SK-N-SH (cell line): Measurements from ENCODE around the gene CBX6. TPM values are rescaled to one million over a fixed set of nuclear protein-coding genes. Genes with fewer than 3 reads are reported as not detected.

ENCODE experiments used
- CTCF ChIA-PET: fragments of 300-600, 350-600 bp; formaldehyde crosslinking; extraction: SDS; loops from one replicate; lab custom pipeline; 2021; lab: Yijun Ruan, JAX
- POLR2A ChIA-PET: fragments of 350-600 bp; sonication (Branson Sonifier 250); formaldehyde crosslinking; extraction: SDS; loops from one replicate; lab custom pipeline; 2020; ENCODE audit warnings: antibody characterized with exemption, inconsistent platforms; lab: Yijun Ruan, JAX
- DNase-seq: peaks from one replicate; pipeline ENCODE4 v3.0.0; 2012
- H2AFZ ChIP-seq: fragments of 200-600 bp; sonication (generic); 2 replicates; pipeline ENCODE4 v1.8.1; 2016; ENCODE audit warnings: antibody characterized with exemption, mild to moderate bottlenecking, low read depth
- H3F3A ChIP-seq: fragments of 200-600 bp; sonication (generic); replicated peaks from 2 replicates; pipeline ENCODE3; 2016; ENCODE audit warnings: antibody characterized with exemption, mild to moderate bottlenecking; ENCODE audit not compliant: insufficient read depth
- H3K27ac ChIP-seq, 2 experiments: fragments of 200-500 bp in 1 of 2; fragments of 200-600 bp in 1 of 2; sonication (Bioruptor generic) in 1 of 2; sonication (generic), shearing (Covaris generic) in 1 of 2; 2 replicates each; pipeline versions ENCODE4 v1.5.1 to v1.6.1; 2014 to 2016; ENCODE audit warnings: low read depth in 2 of 2, inconsistent platforms in 1 of 2, low read length in 1 of 2, mild to moderate bottlenecking in 1 of 2, mixed read lengths in 1 of 2
- H3K27me3 ChIP-seq: fragments of 200-600 bp; sonication (generic), shearing (Covaris generic); 2 replicates; pipeline ENCODE4 v1.6.1; 2016; ENCODE audit warnings: mixed run types; ENCODE audit not compliant: insufficient read depth
- H3K36me3 ChIP-seq, 2 experiments: fragments of 200-500 bp in 1 of 2; fragments of 200-600 bp in 1 of 2; sonication (Bioruptor generic) in 1 of 2; sonication (generic) in 1 of 2; replicated peaks in 1 of 2; 2 replicates each; pipeline versions ENCODE3 to v1.5.1; 2014 to 2016; ENCODE audit warnings: low read length in 1 of 2, mild to moderate bottlenecking in 1 of 2; ENCODE audit not compliant: insufficient read depth in 2 of 2, control insufficient read depth in 1 of 2
- H3K4me1 ChIP-seq, 2 experiments: fragments of 200-500 bp in 1 of 2; fragments of 200-600 bp in 1 of 2; sonication (Bioruptor generic) in 1 of 2; sonication (generic), shearing (Covaris generic) in 1 of 2; 2 replicates each; pipeline versions ENCODE4 v1.5.1 to v1.6.1; 2014 to 2016; ENCODE audit warnings: low read depth in 1 of 2, low read length in 1 of 2, mixed run types in 1 of 2; ENCODE audit not compliant: insufficient read depth in 2 of 2, control insufficient read depth in 1 of 2
- H3K4me2 ChIP-seq: fragments of 200-600 bp; sonication (generic), shearing (Covaris generic); 2 replicates; pipeline ENCODE4 v1.6.1; 2017; ENCODE audit warnings: mixed run types
- H3K4me3 ChIP-seq, 2 experiments: fragments of 200-500 bp in 1 of 2; fragments of 200-600 bp in 1 of 2; sonication (Bioruptor generic) in 1 of 2; sonication (generic), shearing (Covaris generic) in 1 of 2; 2 replicates each; pipeline versions ENCODE4 v1.5.1 to v1.8.1; 2014 to 2016; ENCODE audit warnings: low read depth in 2 of 2, inconsistent platforms in 1 of 2, low read length in 1 of 2, mild to moderate bottlenecking in 1 of 2, mixed read lengths in 1 of 2, moderate library complexity in 1 of 2
- H3K79me2 ChIP-seq: fragments of 200-600 bp; sonication (generic); 2 replicates; pipeline ENCODE4 v1.8.1; 2017; ENCODE audit warnings: mild to moderate bottlenecking; ENCODE audit not compliant: insufficient read depth
- H3K9ac ChIP-seq: fragments of 200-600 bp; sonication (generic); 2 replicates; pipeline ENCODE4 v1.6.1; 2017; ENCODE audit warnings: mixed run types
- H3K9me2 ChIP-seq: fragments of 200-600 bp; sonication (generic); 2 replicates; pipeline ENCODE4 v1.6.1; 2017; ENCODE audit warnings: mixed run types
- H3K9me3 ChIP-seq: fragments of 200-600 bp; sonication (generic); 2 replicates; pipeline ENCODE4 v1.6.1; 2017; ENCODE audit warnings: mixed run types, mild to moderate bottlenecking, moderate library complexity
- H4K20me1 ChIP-seq: fragments of 200-600 bp; sonication (generic); 2 replicates; pipeline ENCODE4 v1.6.1; 2017; ENCODE audit warnings: mild to moderate bottlenecking, mixed run types; ENCODE audit not compliant: insufficient read depth
- CHD2 ChIP-seq: fragments of 150-350 bp; IDR thresholded peaks from 2 replicates; pipeline ENCODE4 v1.6.1; 2018; ENCODE audit warnings: low read length; ENCODE audit not compliant: partially characterized antibody
- EZH2phosphoT487 ChIP-seq: fragments of 200-600 bp; sonication (generic); IDR thresholded peaks from 2 replicates; pipeline ENCODE4 v1.6.1; 2017; ENCODE audit warnings: low read depth, mixed run types, mild to moderate bottlenecking, antibody characterized with exemption, moderate library complexity, borderline replicate concordance
- NFIC ChIP-seq: IDR thresholded peaks from 2 replicates; pipeline ENCODE4 v1.4.0; 2012; ENCODE audit warnings: borderline replicate concordance
- RAD21 ChIP-seq: IDR thresholded peaks from 2 replicates; pipeline ENCODE4 v1.6.1; 2012; ENCODE audit warnings: mild to moderate bottlenecking, low read length
- SMC3 ChIP-seq: IDR thresholded peaks from 2 replicates; pipeline ENCODE4 v1.6.1; 2012; ENCODE audit warnings: low read depth, low read length, improper control_type of control experiment
- WGBS: methylation state at CpG from one replicate; pipeline ENCODE4 v1.1.6; 2017; ENCODE audit warnings: low lambda C conversion rate; 5-methylcytosine and 5-hydroxymethylcytosine counted together
- polyA plus RNA-seq, 3 experiments: library from polyadenylated mRNA; depleted of rRNA; stranded (reverse); fragments of >200 nt; gene quantifications; 2 replicates each; pipeline ENCODE4 v1.2.3, GENCODE V29; 2012
- TF ChIP-seq, protein P1 (sequence below): IDR thresholded peaks from 2 replicates; pipeline ENCODE4 v1.4.0; 2012; ENCODE audit warnings: low read depth, borderline replicate concordance
- TF ChIP-seq, protein P2 (sequence below): IDR thresholded peaks from 2 replicates; pipeline ENCODE4 v1.6.1; 2012; ENCODE audit warnings: mild to moderate bottlenecking, low read depth, low read length, moderate library complexity
- TF ChIP-seq, protein P3 (sequence below): IDR thresholded peaks from 2 replicates; pipeline ENCODE4 v1.4.0; 2012; ENCODE audit warnings: low read depth, borderline replicate concordance

The CBX6 gene
- polyA plus RNA-seq, 1 of the 3 experiments (the other 2 are of a cell fraction), result 5.4 TPM

DNA sequence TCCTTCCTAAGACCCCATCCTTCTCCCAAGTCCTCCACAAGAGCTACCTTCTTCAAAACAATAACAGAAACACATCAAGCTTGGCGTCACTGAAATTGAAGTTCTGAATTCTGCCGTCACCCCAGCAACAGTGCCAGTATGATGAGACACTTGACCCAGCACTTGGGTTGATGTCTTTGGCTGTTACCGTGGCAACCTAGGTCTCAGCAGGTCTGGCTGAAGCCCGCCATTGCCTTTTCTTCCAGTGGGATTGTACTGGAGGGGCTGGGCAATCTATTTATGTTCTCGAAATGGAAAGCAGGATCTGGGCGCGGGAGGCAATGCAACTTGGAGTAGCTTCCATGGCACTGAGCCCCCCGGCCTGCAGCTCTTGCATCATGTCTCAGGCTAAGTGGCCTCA is 52.0 kb downstream of the CBX6 start:
- no peak for DNase-seq
- WGBS, result 53% methylated on average over 3 of the region's 8 CpGs
- H3K9ac ChIP-seq, result no peak overlapping the region
- no peaks in the 10 kb centered on the region for H3K4me1 ChIP-seq
- H3F3A ChIP-seq, result no peaks in the 10 kb centered on the region
- no peaks in the 10 kb centered on the region for H3K9me3 ChIP-seq
- H3K4me3 ChIP-seq, result no peak overlapping the region
- POLR2A ChIA-PET, result no interaction called here
- H4K20me1 ChIP-seq, result no peaks in the 10 kb centered on the region
- H2AFZ ChIP-seq, result no peak overlapping the region
- no peak for TF ChIP-seq NFIC
- TF ChIP-seq, protein P1, sequence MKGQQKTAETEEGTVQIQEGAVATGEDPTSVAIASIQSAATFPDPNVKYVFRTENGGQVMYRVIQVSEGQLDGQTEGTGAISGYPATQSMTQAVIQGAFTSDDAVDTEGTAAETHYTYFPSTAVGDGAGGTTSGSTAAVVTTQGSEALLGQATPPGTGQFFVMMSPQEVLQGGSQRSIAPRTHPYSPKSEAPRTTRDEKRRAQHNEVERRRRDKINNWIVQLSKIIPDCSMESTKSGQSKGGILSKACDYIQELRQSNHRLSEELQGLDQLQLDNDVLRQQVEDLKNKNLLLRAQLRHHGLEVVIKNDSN, result no peak
- TF ChIP-seq, protein P2, sequence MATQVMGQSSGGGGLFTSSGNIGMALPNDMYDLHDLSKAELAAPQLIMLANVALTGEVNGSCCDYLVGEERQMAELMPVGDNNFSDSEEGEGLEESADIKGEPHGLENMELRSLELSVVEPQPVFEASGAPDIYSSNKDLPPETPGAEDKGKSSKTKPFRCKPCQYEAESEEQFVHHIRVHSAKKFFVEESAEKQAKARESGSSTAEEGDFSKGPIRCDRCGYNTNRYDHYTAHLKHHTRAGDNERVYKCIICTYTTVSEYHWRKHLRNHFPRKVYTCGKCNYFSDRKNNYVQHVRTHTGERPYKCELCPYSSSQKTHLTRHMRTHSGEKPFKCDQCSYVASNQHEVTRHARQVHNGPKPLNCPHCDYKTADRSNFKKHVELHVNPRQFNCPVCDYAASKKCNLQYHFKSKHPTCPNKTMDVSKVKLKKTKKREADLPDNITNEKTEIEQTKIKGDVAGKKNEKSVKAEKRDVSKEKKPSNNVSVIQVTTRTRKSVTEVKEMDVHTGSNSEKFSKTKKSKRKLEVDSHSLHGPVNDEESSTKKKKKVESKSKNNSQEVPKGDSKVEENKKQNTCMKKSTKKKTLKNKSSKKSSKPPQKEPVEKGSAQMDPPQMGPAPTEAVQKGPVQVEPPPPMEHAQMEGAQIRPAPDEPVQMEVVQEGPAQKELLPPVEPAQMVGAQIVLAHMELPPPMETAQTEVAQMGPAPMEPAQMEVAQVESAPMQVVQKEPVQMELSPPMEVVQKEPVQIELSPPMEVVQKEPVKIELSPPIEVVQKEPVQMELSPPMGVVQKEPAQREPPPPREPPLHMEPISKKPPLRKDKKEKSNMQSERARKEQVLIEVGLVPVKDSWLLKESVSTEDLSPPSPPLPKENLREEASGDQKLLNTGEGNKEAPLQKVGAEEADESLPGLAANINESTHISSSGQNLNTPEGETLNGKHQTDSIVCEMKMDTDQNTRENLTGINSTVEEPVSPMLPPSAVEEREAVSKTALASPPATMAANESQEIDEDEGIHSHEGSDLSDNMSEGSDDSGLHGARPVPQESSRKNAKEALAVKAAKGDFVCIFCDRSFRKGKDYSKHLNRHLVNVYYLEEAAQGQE, result no peak
- no peak for TF ChIP-seq EZH2phosphoT487
- no peak for TF ChIP-seq SMC3
- no peak for TF ChIP-seq CHD2
- TF ChIP-seq, all 33 proteins: peak for 0
- Histone ChIP-seq H3K4me2 (no peak overlapping the region), H3K27ac (no peak overlapping the region), H3K36me3 (no peaks in the 10 kb centered on the region), H3K27me3 (no peaks in the 10 kb centered on the region), H3K9me2 (no peaks in the 10 kb centered on the region), H3K79me2 (no peaks in the 10 kb centered on the region)
- CTCF ChIA-PET, result interaction anchor here (1.0 kb wide), 1 partner anchor 16 kb away, joined by 3 read pairs; no protein-coding TSS in a partner anchor

DNA sequence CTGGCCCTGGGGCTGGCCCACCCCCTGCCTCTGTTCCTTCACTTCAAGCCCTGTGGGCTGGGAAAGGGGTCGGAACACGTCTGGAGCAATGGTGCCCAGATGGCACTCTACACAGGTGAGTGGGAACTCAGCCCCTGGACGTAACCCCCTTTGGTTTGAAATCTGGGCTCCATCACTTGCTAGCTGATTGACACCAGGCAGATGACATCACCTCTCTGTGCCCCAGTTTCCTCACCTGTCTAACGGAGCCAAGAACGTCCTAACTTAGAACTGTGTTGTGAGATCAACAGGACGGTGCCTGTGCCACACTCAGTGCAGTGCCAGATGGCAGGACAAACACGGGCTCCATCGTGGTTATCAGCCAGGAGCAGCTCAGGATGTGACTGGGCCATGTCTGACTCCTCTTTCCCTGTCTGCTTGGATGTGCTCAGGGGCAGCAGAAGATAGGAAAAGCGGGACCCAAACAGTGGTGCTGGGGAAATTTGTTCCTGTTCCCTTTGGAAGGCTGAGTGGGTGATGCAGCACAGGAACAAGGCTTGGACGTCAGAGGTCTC is 52.6 kb downstream of the CBX6 start:
- Histone ChIP-seq H3F3A (no peaks in the 10 kb centered on the region), H3K36me3 (no peaks in the 10 kb centered on the region), H3K27me3 (no peaks in the 10 kb centered on the region), H3K27ac (no peak overlapping the region), H3K4me1 (no peaks in the 10 kb centered on the region), H3K9me3 (no peaks in the 10 kb centered on the region), H3K9ac (no peak overlapping the region), H3K9me2 (no peaks in the 10 kb centered on the region), H3K4me3 (no peak overlapping the region), H2AFZ (no peak overlapping the region), H4K20me1 (no peaks in the 10 kb centered on the region), H3K79me2 (no peaks in the 10 kb centered on the region), H3K4me2 (no peak overlapping the region)
- TF ChIP-seq RAD21, result no peak
- TF ChIP-seq, protein P3, sequence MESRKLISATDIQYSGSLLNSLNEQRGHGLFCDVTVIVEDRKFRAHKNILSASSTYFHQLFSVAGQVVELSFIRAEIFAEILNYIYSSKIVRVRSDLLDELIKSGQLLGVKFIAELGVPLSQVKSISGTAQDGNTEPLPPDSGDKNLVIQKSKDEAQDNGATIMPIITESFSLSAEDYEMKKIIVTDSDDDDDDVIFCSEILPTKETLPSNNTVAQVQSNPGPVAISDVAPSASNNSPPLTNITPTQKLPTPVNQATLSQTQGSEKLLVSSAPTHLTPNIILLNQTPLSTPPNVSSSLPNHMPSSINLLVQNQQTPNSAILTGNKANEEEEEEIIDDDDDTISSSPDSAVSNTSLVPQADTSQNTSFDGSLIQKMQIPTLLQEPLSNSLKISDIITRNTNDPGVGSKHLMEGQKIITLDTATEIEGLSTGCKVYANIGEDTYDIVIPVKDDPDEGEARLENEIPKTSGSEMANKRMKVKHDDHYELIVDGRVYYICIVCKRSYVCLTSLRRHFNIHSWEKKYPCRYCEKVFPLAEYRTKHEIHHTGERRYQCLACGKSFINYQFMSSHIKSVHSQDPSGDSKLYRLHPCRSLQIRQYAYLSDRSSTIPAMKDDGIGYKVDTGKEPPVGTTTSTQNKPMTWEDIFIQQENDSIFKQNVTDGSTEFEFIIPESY, result no peak
- TF ChIP-seq, protein P1, result no peak
- CTCF ChIA-PET, result interaction anchor here (1.0 kb wide), 1 partner anchor 15 kb away, joined by 3 read pairs; no protein-coding TSS in a partner anchor
- DNase-seq, result no peak
- POLR2A ChIA-PET, result no interaction called here
- 40% methylated on average over 1 of the region's 10 CpGs for WGBS
